Embryonic facial prominence (tissue), 1 donor: ENCODE results near the gene MAP1B.

Experiments used
- DNase-seq: peaks from one replicate; pipeline ENCODE4 v3.0.0-alpha.2; 2016; ENCODE audit errors: extremely low spot score

Gene MAP1B

DNA sequence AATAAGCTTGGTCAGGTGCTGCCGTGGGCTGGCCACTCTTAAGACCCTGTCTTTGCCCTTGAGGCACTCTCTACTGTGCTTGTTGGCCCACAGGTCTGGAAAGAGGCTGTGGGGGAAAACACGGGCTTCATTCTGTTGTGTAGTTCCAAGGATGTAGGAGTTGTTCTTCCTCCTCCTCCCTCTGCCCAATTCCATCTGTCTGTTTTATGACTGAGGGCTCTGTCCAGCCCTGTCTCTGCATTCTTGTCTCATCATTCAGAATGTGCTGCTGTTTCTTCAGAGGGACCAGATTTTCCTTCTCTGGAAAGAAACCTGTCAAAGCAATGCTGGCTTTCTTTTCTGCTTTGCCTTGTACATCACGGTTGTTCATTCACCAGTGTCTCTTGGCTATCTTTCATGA, 84.1 kb downstream of the MAP1B start:
- no peak for DNase-seq

DNA sequence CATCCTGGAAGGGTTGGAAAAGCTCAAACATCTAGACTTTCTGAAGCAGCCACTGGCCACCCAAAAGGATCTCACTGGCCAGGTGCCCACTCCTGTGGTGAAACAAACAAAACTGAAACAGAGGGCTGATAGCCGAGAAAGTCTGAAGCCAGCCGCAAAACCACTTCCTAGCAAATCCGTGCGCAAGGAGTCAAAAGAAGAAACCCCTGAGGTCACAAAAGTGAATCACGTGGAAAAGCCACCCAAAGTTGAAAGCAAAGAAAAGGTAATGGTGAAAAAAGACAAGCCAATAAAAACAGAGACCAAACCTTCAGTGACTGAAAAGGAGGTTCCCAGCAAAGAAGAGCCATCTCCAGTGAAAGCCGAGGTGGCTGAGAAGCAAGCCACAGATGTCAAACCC, 87.6 kb downstream of the MAP1B start:
- no peak for DNase-seq

DNA sequence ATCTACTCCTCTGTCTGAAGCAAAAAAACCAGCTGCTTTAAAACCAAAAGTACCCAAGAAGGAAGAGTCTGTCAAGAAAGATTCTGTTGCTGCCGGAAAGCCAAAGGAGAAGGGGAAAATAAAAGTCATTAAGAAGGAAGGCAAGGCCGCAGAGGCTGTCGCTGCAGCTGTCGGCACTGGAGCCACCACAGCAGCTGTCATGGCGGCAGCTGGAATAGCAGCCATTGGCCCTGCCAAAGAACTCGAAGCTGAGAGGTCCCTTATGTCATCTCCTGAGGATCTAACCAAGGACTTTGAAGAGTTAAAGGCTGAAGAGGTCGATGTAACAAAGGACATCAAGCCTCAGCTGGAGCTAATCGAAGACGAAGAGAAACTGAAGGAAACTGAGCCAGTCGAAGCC, 88.3 kb downstream of the MAP1B start:
- DNase-seq = no peak

DNA sequence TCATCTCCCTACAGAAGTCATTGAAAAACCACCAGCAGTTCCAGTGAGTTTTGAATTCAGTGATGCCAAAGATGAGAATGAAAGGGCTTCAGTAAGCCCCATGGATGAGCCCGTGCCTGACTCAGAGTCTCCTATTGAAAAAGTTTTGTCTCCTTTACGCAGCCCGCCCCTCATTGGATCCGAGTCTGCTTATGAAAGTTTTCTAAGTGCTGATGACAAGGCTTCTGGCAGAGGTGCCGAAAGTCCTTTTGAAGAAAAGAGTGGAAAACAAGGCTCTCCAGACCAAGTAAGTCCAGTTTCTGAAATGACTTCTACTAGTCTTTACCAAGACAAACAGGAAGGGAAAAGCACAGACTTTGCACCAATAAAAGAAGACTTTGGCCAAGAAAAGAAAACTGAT, 90.1 kb downstream of the MAP1B start:
- no peak for DNase-seq

DNA sequence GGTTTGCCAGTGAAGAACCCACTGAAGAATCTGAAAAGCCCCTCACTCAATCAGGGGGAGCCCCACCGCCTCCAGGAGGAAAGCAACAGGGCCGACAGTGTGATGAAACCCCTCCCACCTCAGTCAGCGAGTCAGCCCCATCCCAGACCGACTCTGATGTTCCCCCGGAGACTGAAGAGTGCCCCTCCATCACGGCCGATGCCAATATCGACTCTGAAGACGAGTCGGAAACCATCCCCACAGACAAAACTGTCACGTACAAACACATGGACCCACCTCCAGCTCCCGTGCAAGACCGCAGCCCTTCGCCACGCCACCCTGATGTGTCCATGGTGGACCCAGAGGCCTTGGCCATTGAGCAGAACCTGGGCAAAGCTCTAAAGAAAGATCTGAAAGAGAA, 92.4 kb downstream of the MAP1B start:
- DNase-seq = no peak

DNA sequence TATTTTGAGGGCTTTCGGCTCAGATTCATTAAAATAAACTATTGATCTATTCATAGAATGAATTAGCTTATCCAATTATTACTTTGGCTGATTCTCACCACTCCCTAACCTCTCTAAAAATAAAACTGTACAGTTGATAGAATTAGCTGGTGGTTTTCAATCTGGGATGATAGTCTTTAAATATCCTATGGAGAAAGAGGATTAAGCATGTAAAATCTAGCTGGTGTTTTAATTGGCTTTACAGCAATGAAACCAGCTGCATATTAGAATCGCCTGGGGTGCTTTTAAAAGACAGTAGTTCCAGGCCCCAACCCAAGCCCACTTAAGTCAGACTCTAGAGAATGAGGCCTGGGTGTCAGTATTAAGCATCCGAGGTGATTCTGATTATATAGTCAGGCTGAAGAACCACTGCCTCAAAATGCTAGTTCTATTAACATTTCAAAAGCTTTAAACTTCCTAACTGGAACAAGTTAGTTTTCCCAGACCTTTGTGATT, 95.1 kb downstream of the MAP1B start:
- DNase-seq = no peak

DNA sequence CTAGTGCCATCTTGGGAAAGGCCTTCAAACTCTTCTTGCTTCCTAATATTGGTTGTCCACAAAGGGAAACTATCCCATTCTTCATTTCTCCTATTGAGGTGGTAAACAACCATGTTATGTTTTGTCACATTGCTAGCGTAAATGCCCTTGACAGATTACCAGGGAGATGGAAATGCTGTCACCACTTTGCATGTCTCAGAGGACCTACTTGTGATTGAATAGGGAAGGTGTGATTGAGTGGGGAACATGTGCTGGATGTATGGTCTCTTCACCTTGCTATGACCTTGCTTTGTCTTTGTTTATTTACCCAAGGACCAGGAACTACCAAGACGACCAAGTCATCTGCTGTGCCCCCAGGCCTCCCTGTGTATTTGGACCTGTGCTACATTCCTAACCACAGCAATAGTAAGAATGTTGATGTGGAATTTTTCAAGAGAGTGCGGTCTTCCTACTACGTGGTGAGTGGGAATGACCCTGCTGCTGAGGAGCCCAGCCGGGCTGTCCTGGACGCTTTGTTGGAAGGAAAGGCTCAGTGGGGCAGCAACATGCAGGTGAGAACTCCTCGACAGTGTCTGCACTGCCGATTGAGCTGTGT, 96.1 kb downstream of the MAP1B start:
- DNase-seq = no peak

DNA sequence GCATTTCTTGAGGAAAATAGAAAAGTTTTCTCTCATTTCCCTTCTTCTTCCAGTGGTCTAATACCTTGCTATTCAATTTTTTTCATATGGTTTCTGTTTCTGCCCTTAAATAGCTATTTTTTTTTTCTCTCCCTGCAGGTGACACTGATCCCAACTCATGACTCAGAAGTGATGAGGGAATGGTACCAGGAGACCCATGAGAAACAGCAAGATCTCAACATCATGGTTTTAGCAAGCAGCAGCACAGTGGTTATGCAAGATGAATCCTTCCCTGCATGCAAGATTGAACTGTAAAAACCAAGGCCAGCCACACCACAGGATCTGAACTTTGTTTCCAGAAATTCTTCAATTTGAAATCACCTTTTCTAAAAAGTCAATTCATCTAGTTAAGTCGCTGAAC, 97.7 kb downstream of the MAP1B start:
- DNase-seq = no peak

DNA sequence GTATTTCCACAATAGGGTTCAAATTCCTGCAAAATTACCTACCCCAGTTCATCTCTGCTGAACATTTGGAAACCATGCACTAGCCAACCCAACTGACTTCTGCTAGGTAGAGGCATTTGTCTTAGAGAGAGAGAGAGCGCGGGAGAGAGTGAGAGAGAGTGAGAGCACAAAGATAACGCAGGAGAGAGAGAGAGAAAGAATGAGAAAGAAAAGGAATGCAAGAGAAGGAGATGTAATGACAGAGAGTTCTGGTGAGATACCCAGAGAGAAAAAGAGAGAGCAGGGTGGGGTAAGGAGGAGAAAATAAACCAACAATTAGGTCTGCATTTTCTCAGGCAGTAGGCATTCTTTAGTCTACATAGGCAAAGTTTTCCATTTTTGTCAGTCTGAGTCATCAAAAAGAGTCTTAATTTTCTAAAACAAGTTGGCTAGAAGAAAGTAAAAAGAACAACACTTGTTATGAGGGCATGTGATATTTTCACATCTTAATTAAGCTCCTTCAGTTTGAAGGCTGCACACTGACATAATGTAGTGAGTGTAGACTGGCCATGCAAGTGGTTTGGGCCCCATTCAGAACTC, 98.2 kb downstream of the MAP1B start:
- DNase-seq = no peak

DNA sequence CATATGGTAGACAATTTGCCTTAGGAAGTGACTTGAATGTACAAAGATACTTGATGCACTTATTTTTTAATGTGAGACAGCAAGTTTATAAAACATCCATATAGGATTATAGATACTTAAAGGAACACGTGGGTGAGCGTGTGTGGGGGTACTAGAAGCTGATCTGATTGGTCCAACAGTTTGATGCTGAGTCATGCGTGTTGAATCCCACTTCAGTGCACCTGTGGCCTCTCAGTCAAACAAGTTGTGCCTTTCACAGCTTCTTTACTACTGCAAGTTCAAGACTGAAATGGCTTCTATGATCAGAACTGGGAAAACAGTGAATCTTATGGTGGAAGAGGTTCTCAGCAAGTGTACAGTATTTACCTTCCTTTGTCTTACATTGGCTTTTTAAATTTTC, 98.9 kb downstream of the MAP1B start:
- DNase-seq = no peak

DNA sequence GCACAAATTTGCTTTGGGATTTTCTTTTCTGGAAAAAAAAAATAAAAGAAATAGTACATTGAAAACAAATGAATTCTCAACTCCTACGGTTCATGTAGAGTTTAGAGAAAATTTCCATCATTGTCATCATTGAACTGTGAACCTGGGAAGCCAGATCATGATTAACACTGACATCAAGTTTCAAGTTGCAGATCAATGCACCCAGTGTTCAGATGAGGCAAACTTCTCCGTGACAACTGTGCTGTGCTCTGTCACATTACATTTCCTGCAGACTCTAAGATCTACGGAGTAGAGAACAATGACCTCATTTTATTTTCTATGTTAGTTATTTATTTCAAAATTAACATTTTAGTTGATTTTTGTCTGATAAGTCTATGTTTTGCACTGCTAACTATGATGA, 99.7 kb downstream of the MAP1B start:
- no peak for DNase-seq

DNA sequence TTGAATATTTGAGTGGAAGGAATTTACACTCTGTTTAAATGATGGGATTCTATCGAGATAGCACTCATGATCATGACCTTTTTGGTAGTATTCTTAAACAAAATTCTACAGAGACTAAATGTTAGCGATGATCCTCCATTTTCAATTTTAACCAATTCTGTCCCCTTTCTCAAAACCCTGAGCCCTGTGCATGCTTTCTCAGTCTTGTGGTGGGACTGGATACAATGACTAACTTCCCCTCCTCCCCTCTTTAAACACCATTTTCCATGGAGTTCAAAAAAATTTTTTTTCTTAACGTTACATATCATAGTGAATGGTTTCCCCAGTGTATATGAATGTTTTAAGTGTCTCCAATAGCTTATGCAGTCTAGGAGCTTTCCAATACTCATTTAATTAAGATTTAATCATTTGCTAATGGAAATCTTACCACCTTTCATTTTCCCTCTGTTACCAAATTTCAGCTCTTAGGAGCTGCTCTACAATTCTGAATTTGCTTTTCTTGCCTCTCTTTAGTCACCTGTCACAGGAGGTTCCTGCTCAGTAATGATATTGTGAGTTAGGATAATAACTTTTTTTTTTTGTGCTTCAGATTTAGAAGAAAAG, 101.2 kb downstream of the MAP1B start:
- DNase-seq = no peak

DNA sequence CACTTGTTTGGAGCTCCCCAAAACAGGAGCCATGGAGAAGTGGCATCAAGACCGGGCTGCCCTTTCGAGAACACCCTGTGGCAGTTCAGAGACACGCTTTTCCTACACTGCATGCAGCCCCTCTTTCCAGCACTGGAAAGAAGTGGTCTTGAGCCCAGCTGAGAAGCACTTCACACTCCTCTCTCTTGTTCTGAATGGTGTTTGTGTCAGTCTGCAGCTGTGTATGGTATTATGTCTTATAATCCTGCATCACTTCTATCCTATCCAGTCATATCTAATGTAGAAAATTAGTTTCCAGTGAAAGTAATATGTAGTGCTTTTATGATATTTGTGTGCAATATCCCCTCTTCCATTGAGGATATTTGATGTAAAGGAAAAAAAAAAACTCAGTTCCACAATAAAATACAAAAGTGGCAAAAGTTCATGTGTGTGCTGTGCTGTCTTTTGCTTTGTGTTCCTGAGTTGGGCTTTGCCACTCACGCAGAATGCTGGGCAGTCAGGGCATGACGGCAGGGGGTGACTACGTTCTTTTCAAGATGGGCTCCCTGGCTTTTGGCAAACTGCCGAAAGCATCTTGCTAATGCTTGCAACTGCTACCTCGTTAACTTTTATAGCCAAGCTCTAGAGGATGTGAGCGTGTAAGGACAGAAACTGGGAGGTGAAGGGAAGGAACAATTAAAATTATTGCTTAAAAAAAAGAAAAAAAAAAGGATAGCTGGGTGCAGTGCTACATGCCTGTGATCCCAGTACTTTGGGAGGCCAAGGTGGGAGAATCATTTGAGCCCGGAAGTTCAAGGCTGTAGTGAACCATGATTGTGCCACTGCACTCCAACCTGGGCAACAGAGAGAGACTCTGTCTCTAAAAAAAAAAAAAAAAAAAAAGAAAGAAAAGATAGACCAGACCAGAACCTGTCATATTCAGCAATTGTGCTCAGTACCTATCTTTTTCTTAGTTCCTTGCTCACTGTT, 102.2 kb downstream of the MAP1B start:
- DNase-seq = no peak

DNA sequence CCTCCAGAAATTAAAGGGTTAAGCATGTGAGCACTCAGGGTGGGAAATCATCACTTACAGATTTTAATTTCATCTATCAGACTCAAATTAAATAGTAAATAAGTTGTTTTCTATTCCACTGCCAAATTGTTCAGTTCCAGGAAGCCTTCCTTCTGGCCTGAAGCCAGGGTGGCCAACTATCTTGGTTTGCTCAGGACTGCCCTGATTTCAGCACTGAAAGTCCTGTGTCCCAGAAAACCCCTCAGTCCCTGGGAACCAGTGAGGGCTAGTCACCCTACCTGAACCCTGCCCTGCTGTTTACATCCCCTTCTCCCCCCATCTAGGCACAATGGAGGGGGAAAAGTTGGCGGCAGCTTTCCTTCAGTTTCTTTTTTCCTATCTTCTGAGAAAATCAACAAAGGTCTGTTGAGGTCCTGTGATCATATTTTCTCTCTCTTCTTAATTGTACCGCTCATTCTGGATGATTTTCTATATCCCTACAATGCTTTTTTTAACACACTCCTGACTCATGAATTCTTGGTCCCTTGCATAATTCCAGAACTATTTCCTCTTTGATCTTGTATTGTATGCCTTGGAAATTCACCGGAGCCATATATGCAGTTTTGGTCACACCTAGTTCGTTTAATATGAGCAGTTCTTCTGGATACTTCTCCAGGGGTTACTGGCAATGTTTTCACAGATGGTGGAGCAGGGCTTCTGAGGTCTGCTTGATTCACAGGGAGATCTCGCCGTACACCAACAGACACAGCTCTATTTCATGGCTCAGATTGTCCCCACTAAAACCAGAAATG, 103.8 kb downstream of the MAP1B start:
- DNase-seq = no peak

DNA sequence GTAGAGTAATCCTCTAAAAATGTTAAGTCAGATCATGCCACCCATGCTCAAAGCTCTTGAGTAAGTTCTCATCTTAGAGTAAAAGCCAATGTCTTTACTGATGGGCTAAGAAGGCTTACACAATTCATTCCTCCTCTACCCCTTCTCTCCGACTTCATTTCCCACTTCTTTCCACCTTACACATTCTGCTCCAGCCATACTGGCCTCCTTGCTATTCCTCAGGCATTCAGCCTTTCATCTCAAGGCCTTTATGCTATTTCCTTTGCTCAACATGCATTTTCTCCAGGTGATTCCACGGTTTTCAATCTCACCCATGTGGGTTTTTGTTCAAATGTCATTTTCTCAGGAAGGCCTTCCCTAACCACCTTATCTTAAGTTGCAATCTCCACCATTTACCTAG, 104.9 kb downstream of the MAP1B start:
- no peak for DNase-seq

DNA sequence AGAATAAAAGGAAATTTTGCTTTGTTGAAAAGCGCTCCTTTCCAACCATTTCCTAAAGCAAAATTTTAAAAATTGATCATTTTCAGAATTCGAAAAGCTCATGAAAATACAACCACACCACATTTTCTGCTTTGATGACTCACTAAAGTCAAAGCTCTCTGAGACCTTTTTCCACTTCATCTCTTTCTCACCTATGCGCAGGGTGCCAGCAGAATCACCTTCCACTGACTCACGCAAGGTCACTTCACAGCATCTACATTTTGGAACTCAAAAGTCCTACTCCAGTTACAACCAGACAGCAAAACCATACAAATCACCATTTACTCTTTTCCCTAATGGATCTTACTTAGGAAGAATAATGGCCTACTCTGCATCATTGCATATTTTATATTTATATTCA, 106.2 kb downstream of the MAP1B start:
- no peak for DNase-seq

DNA sequence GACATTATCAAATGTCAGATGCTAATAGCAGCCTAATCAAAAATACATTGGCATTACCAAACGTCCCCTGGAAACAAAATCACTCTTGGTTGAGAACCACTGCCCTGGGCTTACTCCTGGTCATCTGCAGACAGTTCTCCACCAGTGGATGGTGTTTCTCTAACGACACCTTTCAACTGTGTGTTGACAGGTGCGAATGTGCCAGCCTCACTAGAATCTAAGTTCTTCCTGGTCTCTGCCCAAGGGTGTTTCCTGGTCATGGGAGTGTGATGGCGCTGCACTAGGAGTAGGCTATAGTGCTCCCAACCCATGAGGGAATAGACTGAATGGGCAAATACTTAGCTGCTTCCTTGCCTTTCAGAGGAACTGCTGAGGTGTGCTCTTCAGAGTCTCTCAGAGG, 106.9 kb downstream of the MAP1B start:
- no peak for DNase-seq

DNA sequence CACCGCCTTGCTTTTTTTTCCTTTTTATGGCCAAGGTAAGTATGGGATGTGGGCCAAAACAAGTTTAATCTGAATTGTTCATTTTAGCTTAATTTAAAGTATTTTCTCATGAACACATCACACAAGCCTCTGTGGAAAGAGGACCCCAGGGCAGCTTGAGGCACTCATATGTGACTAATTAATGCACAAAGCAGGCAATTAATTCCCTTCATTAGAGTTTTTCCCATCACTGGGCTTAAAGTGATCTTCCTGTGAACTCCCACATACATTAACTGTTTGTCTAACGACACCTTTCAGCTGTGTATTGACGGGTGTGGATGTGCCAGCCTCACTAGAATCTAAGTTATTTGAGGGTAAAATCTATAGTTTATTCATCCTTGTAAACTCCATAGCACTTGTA, 109.5 kb downstream of the MAP1B start:
- DNase-seq = no peak

DNA sequence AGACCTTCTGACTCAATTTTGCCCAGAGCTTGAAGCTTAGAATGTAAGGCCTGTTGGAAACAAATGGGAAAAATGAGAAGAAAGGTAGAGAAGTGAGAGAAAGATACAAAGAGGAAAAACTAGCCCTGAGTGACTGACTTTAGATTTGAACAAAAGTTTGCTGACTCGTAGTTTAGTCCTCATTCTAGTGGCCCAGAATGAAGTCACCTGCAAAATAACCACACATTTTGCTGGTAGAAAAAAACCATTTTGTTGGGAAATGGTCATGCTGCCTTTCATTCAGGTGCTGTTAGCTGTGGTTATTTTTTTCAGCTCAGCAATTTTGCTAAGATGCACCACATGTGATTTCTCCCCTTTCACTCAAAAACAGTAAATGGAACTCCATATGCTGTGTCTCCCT, 113.8 kb downstream of the MAP1B start:
- no peak for DNase-seq

DNA sequence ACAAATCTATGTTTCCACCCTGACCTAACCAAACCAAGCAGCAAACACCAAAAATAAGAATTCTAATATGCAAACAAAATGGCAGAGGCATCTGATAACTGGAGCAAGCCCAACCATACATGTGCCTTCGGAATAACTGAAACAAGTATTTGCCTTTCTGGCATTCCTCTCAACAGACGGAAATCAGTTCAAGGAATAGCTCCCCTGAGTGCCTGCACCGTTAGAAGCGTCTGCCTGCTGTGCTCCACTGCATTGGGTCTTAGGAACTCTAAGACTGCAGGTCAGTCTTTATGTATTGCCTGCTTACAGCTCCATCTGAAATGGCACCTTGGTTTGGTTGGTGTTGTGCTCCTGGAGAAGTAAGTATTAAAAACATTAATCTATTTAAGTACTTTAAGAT, 114.3 kb downstream of the MAP1B start:
- no peak for DNase-seq

DNA sequence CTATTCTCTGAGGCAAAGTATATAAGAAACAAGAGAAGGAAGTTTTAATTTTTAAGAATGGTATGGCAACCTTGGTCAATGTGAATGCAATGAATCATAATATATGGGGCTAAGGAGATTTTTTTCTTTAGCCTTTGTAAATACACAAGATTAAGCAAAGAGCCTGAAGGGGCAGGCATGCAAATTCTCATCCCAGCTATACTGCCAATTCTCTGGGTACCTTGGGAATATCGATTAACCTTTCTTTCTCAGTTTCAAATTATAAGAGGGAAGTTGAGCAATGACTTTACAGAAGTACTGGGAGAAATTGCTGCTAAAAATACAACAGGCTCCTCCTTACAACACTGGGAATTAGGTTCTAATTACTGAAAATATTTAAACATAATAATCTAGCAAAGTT, 115.2 kb downstream of the MAP1B start:
- no peak for DNase-seq

DNA sequence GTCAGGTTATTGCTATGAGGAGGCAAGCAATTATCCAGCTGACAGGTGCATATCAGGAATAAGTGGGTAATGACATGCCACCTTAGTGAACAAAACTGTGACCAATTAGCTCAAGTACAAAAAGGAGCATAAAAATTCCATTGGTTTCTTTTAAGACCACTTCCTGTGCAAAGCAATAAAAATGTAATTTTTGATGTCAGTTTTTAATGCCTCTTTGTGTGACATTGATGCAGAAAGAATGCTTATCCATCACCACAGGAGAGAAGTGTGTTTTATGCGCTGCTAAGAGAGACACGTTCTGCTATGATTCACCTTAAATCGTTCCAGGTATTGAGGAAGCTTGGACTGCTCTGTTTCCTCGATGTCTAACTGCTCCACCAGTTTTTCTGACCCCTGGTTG, 116.1 kb downstream of the MAP1B start:
- no peak for DNase-seq
